NCI-H69 (cell line): ENCODE measurements around the gene PRKCZ.

ENCODE experiments used
- DNase-seq: peaks from one replicate; lab custom pipeline; 2025; lab: John Stamatoyannopoulos, UW

PRKCZ gene

DNA sequence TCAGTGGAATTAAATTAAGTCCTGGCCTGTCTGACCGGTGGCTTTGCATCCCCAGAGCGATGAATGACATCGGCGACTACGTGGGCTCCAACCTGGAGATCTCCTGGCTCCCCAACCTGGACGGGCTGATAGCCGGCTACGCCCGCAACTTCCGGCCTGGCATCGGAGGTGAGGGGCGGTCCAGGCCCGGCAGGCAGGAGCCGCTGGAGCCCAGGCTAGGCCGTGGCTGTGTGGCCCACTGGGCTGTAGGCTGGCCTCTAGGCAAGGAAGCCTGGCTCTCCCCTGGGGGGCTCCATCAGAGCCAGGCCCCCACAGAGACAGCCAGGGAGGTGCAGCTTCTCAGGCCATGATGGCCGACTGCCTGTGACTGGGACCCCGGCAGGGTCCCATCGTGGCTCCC, 25.3 kb upstream of the PRKCZ start:
- no peak for DNase-seq

GRCh38 chr1:2025491-2025981, 24.7 kb upstream of the PRKCZ start:
- peak; percentile 13 for DNase-seq

DNA sequence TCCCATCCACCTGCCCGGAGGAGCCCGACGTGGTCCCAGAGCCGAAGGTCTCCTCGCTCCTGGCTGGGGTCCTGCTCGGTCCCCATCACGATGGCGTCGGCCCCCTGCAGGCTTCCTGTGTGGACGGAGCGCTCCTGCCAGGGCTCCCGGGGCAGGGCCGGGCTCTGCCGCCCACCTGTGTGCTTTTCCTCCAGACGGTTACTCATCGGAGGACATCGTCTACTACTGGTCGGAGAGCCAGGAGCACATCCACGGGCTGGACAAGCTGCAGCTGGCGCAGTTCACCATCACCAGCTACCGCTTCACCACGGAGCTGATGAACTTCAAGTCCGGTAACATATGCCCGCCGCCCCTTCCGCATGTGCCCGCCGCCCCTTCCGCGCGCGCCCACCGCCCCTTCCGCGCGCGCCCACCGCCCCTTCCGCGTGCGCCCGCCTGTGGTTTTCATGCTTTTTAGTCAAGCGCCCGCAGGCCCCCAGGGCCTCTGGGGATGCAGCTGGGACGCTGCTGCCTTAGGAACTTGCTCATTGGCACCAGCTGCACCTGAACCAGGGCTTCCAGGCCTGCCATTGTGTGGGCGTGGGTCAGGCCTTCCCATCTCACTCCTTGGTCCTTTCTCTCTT, 22.1 kb upstream of the PRKCZ start:
- DNase-seq = no peak

GRCh38 chr1:2028870-2029560, 21.2 kb upstream of the PRKCZ start:
- no peak for DNase-seq

DNA sequence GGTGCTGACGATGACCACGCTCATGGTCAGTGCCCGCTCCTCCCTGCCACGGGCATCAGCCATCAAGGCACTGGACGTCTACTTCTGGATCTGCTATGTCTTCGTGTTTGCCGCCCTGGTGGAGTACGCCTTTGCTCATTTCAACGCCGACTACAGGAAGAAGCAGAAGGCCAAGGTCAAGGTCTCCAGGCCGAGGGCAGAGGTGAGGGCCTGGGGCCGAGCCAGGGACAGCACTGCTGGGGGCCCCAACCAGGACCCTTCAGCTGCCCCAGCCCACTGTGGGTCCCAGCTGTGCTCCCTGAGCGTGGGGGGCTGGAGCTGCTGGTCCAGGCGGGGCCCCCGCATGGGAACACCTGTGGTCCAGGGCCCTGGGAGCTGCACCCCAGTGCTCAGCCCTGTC, 20.6 kb upstream of the PRKCZ start:
- DNase-seq = no peak

DNA sequence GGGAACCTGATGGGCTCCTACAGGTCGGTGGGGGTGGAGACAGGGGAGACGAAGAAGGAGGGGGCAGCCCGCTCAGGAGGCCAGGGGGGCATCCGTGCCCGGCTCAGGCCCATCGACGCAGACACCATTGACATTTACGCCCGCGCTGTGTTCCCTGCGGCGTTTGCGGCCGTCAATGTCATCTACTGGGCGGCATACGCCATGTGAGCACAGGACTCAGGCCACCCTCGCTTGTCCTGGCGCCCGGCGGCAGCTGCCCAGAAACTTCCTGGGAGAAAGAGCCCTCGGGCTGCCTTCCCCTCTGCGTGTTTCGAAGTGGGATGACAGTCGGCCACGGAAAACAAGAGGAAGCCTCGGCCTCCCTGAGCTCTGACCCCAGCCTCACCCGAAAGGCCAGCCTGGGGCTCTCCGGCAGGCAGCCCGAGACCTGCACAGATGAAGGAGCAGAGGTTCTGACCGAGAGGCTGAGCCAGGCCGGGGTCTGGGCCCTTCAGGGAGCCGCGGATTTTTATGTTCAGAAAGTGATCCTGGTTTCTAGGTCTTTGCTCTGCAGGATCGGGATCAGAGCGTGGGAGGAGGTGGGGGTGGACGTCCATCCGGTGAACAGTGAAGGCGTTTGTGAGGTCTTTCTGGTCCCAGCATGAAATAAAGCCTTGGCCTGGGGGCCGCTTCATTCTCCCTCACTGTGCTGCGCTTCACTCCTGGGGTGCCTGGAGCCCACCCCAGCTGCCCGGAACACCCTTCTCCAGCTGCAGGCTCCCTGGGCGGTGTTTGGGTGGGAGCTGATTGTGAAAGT, 19.9 kb upstream of the PRKCZ start:
- no peak for DNase-seq

- no peak for DNase-seq
These were observed 18.4 kb upstream of the PRKCZ start for GRCh38 chr1:2031546-2032540.

DNA sequence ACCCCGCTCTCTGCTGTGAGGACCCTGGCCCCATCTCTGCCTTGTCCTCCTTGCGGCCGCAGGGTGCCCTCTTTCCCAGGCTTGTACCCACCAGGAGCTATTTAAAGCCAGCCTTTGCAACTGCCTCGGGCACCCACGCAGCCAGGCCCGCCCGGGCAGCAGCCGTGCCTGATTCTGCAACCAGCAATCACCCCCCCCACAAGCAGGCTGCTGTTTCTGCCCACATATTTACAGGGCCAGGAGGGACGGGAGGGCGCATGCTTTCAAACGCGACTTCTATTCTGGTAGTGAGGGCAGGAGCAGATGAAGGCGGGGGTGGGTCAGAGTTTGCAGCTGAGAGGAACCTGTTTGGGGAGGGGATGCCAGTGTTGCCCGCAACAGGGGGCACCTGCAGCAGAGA, 17.5 kb upstream of the PRKCZ start:
- DNase-seq = no peak

GRCh38 chr1:2033165-2033564, 17.0 kb upstream of the PRKCZ start:
- no peak for DNase-seq

GRCh38 chr1:2036287-2036686, 13.9 kb upstream of the PRKCZ start:
- no peak for DNase-seq

GRCh38 chr1:2037314-2037979, 12.8 kb upstream of the PRKCZ start:
- no peak for DNase-seq

DNA sequence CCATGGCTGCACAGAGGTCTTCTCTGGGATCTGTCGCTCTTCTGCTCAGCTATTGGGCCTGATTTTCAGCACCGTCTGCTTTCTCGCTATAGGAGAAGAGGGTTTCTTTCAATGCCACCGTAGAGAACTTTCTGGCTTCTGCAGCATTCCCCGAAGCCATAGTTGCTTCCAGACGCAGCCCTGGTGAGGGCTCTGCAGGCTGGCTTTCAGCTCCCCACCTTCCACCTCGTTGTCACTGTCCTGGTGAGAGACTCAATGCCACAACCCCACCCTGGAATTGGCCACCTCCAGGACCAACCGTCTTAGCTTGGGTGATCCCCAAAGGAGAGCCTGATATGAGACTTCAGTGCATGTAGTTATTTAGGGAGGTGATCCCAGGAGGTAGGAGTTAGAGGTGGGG, 12.0 kb upstream of the PRKCZ start:
- DNase-seq = no peak

GRCh38 chr1:2039251-2039650, 11.0 kb upstream of the PRKCZ start:
- DNase-seq = no peak

DNA sequence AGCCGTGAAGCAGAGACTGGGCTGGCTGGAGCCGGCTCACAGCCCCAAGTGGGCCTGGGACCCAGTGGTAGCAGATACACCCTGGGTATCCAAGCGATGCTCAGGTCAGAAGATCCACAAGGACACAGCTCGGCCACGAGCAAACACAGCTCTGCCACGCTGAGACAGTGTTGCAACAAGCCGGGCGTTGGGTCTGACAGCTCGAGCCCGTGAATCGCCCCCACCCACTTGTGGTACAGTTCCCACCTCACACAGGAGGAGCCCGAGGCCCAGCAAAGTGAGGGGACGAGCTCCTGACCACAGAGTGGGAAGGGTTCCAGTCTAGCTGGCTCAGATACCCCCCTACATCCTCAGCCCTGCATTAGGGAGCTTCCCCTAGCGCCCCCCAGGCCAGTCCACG, 8.9 kb upstream of the PRKCZ start:
- DNase-seq = no peak

DNA sequence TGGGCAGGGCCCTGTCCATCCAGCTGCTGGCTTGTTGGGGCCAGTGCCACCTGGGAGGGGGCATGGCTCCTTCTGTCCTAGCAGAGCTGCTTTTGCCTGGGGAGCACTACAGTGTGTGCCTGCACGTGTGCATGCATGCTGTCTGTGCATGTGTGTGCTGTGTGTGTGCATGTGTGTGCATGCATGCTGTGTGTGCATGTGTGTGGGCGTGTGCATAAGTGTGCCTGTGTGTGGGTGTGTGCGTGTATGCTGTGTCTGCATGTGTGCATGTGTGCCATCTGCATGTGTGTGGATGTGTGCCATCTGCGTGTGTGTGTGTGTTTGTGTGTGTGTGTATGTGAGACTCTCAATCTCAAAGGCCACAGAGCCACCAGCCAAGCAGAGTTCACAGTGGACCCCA, 8.3 kb upstream of the PRKCZ start:
- DNase-seq = no peak

DNA sequence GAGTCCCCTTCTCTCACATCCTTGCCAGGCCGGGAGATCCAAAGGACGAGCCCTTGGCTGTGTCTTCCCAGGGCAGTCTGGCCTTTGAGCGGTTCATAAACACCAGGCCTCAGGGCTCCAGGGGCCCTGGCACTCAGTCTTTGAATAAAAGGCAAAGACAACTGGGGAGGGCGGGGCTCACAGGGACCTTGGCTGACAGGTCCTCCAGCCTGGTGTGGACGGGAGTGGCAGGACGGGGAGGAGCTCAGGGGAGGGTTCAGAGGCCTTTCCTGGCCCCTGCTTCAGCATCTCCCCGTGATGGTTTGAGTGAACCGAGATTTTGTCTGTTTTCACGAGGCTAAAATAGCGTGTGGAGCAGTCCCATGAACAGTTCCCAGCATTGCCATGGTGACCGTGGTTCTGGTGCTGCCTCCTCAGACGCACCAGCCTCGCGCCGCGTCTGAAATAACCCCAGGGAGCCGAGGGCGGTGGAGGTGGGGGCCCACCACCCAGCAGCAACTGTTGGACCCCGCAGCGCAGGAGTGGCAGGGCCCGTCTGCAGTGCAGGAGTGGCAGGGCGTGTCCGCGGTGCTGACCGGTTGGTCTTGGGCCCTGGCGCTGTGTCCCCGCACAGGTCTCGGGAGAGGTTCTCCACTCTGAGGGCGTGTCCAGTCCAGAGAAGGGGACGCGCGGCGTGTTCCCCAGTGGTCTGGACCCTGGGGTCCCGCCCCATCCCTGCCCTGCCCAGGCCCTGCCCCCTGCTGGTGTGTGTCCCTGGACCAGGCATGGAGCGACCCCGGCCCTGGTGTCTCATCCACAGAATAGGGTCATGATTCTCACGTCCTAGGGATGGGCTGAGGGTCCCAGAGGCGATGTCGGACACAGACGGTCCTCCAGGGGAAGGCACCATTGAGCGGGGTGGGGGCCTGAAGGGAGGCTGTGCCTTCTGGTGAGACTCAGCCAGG, 7.1 kb upstream of the PRKCZ start:
- DNase-seq = no peak

GRCh38 chr1:2043886-2044285, 6.3 kb upstream of the PRKCZ start:
- DNase-seq = no peak

DNA sequence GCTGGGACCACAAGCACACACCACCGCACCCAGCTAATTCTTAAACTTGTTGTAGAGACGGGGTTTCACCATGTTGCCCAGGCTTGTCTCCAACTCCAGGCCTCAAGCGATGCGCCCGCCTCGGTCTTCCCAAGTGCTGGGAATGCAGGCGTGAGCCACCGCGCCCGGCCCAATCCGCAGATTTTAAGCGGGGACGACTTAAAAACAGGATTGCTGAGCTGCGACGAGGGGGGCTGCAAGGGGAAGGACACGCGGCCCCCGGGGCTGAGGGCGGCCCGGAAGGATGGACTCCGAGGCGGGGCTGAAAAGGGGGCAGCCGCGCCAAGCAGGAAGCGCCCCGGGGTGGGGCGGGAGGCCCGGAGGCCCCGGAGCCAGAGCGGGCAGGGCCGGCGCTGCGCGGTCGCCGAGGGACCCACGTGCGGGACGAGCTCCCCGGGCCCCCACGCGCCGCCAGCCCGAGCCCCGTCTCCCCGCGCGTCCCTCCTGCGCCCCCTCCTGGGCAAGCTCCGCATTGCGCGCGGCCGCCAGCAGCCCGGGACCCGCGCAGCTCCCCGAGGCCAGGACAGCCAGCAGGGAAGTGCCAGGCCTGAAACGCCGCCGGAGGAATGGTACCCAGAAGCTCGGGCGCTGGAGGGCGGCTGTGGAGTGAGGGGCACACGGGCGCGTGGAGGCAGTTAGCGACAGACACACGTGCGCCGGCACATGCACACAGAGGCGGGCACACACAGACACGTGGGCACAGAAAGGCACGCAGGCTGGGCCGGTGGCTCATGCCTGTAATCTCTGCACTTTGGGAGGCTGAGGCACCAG, 5.5 kb upstream of the PRKCZ start:
- peak; percentile 48 for DNase-seq

GRCh38 chr1:2045468-2046173, 4.6 kb upstream of the PRKCZ start:
- DNase-seq = no peak
